Measurements from ENCODE around the gene DLK1. TPM values are rescaled to one million over a fixed set of nuclear protein-coding genes. Genes with fewer than 3 reads are reported as not detected.

DLK1 gene
- polyA plus RNA-seq, 1 donor (not counting 4 experiments of a cell fraction or from before 2014, with no cell fraction given): not detected

DNA sequence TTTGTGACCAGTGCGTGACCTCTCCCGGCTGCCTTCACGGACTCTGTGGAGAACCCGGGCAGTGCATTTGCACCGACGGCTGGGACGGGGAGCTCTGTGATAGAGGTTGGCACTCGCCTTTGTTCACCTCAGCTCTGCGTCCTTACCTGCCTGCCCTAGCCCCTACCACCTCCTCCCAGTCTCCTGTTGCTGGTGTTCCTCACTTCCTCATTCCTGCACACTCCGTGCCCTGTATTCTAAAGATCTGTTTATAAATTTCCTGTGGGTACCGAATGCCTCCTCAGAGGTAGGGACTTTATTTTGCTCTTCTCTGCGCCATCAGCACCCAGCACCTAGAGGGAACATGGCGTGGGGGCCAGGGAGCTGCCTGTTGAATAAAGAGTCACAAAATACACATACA is 2.3 kb downstream of the DLK1 start:
- dilution Hi-C loops (cut with MboI; ENCODE audit: extremely low pct_ligation_motif_present, low sequenced_read_pairs): no loop called here
- FAIRE-seq: no peak
- no peaks in the 10 kb centered on the region for H4K20me1 ChIP-seq (ENCODE audit: control insufficient read depth, extremely low read depth, insufficient read depth, low read length)
- H3K4me1 ChIP-seq (ENCODE audit: control insufficient read depth, extremely low read depth, insufficient read depth, low read length): no peaks in the 10 kb centered on the region
- H3K36me3 ChIP-seq (ENCODE audit: control insufficient read depth in 2 of 2, extremely low read depth in 1 of 2, insufficient read depth in 2 of 2, low read length in 2 of 2): no peaks in the 10 kb centered on the region
- no peak overlapping the region for H2AFZ ChIP-seq (ENCODE audit: control insufficient read depth, low read length)
- no peak overlapping the region for H3K9ac ChIP-seq (ENCODE audit: control insufficient read depth, extremely low read depth, insufficient read depth, low read length)
- peaks cover 72% of the 10 kb centered on the region for H3K27me3 ChIP-seq (ENCODE audit: control insufficient read depth, extremely low read depth, insufficient read depth, low read length)
- H3K9me1 ChIP-seq (ENCODE audit: control insufficient read depth, extremely low read depth, insufficient read depth, low read length): no peaks in the 10 kb centered on the region
- H3K79me2 ChIP-seq (ENCODE audit: control insufficient read depth, insufficient read depth, low read length): no peaks in the 10 kb centered on the region
- no peak for DNase-seq (ENCODE audit: low read depth, low spot score)
- no peak overlapping the region for H3K27ac ChIP-seq (ENCODE audit: control insufficient read depth, insufficient read depth, low read length)
- no peak overlapping the region for H3K4me3 ChIP-seq (ENCODE audit: control insufficient read depth in 2 of 3, extremely low read depth in 1 of 3, insufficient read depth in 2 of 3, low read depth in 1 of 3, low read length in 3 of 3)
- H3K9me3 ChIP-seq (ENCODE audit: control insufficient read depth, low read depth, low read length): no peaks in the 10 kb centered on the region
- TF ChIP-seq, protein P1, sequence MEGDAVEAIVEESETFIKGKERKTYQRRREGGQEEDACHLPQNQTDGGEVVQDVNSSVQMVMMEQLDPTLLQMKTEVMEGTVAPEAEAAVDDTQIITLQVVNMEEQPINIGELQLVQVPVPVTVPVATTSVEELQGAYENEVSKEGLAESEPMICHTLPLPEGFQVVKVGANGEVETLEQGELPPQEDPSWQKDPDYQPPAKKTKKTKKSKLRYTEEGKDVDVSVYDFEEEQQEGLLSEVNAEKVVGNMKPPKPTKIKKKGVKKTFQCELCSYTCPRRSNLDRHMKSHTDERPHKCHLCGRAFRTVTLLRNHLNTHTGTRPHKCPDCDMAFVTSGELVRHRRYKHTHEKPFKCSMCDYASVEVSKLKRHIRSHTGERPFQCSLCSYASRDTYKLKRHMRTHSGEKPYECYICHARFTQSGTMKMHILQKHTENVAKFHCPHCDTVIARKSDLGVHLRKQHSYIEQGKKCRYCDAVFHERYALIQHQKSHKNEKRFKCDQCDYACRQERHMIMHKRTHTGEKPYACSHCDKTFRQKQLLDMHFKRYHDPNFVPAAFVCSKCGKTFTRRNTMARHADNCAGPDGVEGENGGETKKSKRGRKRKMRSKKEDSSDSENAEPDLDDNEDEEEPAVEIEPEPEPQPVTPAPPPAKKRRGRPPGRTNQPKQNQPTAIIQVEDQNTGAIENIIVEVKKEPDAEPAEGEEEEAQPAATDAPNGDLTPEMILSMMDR (optimal IDR thresholded peaks at IDR 0.05 in 1 of 3, IDR thresholded peaks at IDR 0.05 in 1 of 3, conservative IDR thresholded peaks at IDR 0.05 in 1 of 3; ENCODE audit: extremely low read depth in 1 of 3, insufficient read depth in 2 of 3, low read length in 3 of 3): no peak
- no peak for TF ChIP-seq EZH2 (IDR thresholded peaks at IDR 0.05; ENCODE audit: low read length)
- no peak overlapping the region for H3K4me2 ChIP-seq (ENCODE audit: control insufficient read depth, extremely low read depth, insufficient read depth, low read depth, low read length)

DNA sequence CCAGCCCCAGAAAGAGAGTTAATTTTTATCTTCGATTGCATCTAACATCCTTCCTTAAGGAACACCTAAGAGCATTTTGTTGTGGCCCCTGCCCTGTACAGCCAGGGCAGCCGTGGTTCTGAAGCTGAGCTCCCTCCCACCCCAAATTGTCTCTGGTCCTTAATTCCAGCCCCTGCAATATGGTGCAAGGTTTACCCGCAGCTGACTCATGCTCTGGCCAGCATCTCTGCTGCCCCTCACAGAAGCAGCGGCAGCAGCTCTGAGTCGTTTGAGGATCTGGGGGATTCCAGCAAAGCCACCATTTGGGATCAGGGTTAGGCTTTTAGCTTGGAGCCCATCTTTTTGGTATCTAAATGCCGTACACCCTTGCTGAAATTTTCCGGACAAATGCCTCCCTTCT is 3.3 kb downstream of the DLK1 start:
- no peak overlapping the region for H3K27ac ChIP-seq (ENCODE audit: control insufficient read depth, insufficient read depth, low read length)
- no peak overlapping the region for H3K4me3 ChIP-seq (ENCODE audit: control insufficient read depth in 2 of 3, extremely low read depth in 1 of 3, insufficient read depth in 2 of 3, low read depth in 1 of 3, low read length in 3 of 3)
- DNase-seq (ENCODE audit: low read depth, low spot score): no peak
- H3K9me3 ChIP-seq (ENCODE audit: control insufficient read depth, low read depth, low read length): no peaks in the 10 kb centered on the region
- H3K4me2 ChIP-seq (ENCODE audit: control insufficient read depth, extremely low read depth, insufficient read depth, low read depth, low read length): no peak overlapping the region
- FAIRE-seq: no peak
- H3K9me1 ChIP-seq (ENCODE audit: control insufficient read depth, extremely low read depth, insufficient read depth, low read length): no peaks in the 10 kb centered on the region
- peaks cover 67% of the 10 kb centered on the region for H3K27me3 ChIP-seq (ENCODE audit: control insufficient read depth, extremely low read depth, insufficient read depth, low read length)
- TF ChIP-seq EZH2 (IDR thresholded peaks at IDR 0.05; ENCODE audit: low read length): no peak
- TF ChIP-seq, protein P1 (optimal IDR thresholded peaks at IDR 0.05 in 1 of 3, IDR thresholded peaks at IDR 0.05 in 1 of 3, conservative IDR thresholded peaks at IDR 0.05 in 1 of 3; ENCODE audit: extremely low read depth in 1 of 3, insufficient read depth in 2 of 3, low read length in 3 of 3): no peak
- H3K4me1 ChIP-seq (ENCODE audit: control insufficient read depth, extremely low read depth, insufficient read depth, low read length): no peaks in the 10 kb centered on the region
- H3K79me2 ChIP-seq (ENCODE audit: control insufficient read depth, insufficient read depth, low read length): no peaks in the 10 kb centered on the region
- no peak overlapping the region for H3K9ac ChIP-seq (ENCODE audit: control insufficient read depth, extremely low read depth, insufficient read depth, low read length)
- dilution Hi-C loops (cut with MboI; ENCODE audit: extremely low pct_ligation_motif_present, low sequenced_read_pairs): no loop called here
- no peak overlapping the region for H2AFZ ChIP-seq (ENCODE audit: control insufficient read depth, low read length)
- no peaks in the 10 kb centered on the region for H4K20me1 ChIP-seq (ENCODE audit: control insufficient read depth, extremely low read depth, insufficient read depth, low read length)
- no peaks in the 10 kb centered on the region for H3K36me3 ChIP-seq (ENCODE audit: control insufficient read depth in 2 of 2, extremely low read depth in 1 of 2, insufficient read depth in 2 of 2, low read length in 2 of 2)
